Ishikawa (cell line): Measurements from ENCODE around the gene TMEM38B.

ENCODE experiments used
- EP300 ChIP-seq: IDR thresholded peaks from 2 replicates; pipeline ENCODE4 v1.6.1; 2012; ENCODE audit warnings: borderline replicate concordance
- RAD21 ChIP-seq: IDR thresholded peaks from 2 replicates; pipeline ENCODE4 v1.6.1; 2012; ENCODE audit warnings: low read depth
- TEAD4 ChIP-seq: IDR thresholded peaks from 2 replicates; pipeline ENCODE4 v1.6.1; 2012
- TF ChIP-seq, protein P1 (sequence below): IDR thresholded peaks from 2 replicates; pipeline ENCODE4 v1.6.1; 2012
- TF ChIP-seq, protein P2 (sequence below): IDR thresholded peaks from 2 replicates; pipeline ENCODE4 v1.6.1; 2012

DNA sequence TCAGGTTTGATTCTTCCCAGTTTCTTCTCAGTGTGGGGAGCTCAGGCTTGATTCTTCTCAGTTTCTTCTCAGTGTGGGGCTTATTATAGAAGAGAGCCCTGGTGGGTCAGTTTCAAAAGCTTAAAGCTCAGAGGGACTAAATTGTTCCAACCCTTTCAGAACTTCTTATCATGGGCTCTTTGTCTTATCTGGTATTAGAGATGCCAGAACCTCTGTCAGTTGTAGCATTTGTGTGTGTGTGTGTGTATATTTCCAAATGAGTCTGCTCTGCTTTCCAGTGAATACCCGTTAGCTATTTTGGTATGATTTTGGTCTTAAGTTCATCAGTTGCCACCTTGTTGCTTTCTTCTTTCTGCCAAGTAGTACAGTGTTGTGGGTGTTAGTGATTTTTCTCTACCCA lies 21.8 kb downstream of the TMEM38B start:
- no peak for TF ChIP-seq EP300
- TF ChIP-seq, protein P1, sequence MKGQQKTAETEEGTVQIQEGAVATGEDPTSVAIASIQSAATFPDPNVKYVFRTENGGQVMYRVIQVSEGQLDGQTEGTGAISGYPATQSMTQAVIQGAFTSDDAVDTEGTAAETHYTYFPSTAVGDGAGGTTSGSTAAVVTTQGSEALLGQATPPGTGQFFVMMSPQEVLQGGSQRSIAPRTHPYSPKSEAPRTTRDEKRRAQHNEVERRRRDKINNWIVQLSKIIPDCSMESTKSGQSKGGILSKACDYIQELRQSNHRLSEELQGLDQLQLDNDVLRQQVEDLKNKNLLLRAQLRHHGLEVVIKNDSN, result no peak
- no peak for TF ChIP-seq TEAD4
- no peak for TF ChIP-seq RAD21
- TF ChIP-seq, protein P2, sequence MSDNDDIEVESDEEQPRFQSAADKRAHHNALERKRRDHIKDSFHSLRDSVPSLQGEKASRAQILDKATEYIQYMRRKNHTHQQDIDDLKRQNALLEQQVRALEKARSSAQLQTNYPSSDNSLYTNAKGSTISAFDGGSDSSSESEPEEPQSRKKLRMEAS, result no peak
